Measurements from ENCODE around the gene TEFM.
"Not testable (repeated sequence)": the region's sequence is repeated elsewhere in the genome, so short reads cannot be mapped to it uniquely, and the experiment has no call there.

The TEFM gene

DNA sequence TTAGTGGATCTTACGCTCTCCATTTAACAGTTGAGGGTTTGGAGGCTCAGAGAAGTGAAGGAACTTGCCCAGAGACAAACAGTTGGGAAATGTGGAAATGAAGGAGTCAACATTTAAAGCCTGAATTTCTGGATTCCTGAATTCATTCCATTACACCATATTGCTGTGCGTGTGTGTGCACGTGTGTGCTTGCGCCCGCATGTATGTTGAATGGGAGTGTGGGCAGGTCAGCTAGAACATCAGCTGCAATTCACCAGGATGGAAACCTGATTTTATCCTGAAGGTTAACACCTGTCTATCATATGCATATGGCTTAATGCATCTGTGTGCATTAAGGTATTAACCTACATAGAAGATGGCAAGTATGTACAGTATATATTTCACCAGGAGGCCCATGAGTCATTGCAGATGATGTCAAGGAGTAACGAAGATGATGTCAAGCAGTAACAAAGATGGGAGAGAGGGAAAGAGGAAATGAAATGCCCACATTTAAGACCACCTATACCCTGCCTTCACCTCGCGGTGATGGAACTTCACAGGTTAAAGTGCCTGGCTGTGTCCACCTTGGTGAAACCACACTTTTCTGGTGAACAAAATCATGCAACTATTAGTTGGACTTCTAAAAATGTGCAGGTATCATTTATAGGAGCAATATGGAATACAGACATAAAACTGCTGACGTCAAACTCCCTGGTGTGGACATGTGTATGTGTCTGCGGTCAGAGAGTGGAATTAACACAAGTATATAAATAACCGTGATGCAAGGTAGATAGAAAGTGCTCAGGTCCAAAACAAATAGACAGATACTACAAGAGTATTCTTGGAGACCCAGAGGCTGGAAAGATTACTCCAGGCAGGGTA lies 14.9 kb upstream of the TEFM start:
- DNase-seq (ENCODE audit: low read depth in 2 of 2) = no peak

DNA sequence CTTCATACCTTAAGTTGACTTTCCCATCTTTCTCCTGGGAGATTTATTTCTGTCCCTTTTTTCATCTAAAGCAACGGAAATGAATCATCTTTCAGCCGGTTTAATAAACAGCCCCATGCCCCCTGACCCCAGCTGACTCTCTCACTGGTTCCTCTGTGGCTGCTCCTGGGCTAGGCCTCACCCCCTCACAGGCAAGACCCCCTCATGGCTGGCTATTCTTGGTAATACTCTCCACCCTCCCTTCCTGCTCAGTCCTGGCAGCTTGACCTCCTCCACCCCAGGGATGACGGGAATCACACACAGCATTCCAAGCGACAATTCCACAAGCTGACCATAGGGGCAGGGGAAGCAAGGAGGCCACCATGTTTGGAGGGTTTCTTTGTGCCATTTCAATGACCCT lies 14.2 kb upstream of the TEFM start:
- no peak for DNase-seq (ENCODE audit: low read depth in 2 of 2)

DNA sequence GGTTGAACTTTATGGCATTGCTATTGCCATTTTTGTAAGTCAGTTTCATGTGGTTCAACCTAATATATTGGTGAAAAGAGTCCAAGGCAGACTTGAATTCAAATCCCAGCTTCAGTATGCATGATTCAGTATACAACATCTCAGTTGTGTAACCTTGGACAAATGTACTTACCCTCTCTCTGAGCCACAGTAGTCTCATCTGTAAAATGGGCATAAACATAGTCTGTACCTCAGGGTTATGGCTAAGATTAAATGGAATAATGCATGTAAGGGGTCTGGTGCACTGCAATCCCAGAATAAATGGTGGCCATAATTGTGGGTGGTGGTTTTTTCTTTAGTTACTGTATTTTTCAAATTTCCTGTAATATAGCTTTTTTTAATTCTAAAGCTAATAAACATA lies 11.0 kb upstream of the TEFM start:
- DNase-seq (ENCODE audit: low read depth in 2 of 2) = no peak

- DNase-seq (ENCODE audit: low read depth in 2 of 2) = no peak
Measured at GRCh38 chr17:30915833-30916611, 10.0 kb upstream of the TEFM start.

GRCh38 chr17:30913955-30914354 lies 7.9 kb upstream of the TEFM start:
- no peak for DNase-seq (ENCODE audit: low read depth in 2 of 2)

DNA sequence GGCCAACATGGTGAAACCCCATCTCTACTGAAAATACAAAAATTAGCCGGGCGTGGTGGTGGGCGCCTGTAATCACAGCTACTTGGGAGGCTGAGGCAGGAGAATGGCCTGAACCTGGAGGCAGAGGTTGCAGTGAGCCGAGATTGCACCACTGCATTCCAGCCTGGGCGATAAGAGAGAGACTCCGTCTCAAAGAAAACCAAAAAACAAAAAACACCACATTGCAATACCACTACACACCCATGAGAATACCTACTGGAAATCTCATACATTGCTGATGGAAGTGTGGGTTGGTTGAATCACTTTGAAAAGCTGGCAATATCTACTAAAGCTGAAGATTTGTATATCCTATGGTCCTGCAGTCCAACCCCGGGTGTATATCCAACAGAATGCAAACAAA lies 4.1 kb upstream of the TEFM start:
- not testable (repeated sequence) for DNase-seq (ENCODE audit: low read depth in 2 of 2)

DNA sequence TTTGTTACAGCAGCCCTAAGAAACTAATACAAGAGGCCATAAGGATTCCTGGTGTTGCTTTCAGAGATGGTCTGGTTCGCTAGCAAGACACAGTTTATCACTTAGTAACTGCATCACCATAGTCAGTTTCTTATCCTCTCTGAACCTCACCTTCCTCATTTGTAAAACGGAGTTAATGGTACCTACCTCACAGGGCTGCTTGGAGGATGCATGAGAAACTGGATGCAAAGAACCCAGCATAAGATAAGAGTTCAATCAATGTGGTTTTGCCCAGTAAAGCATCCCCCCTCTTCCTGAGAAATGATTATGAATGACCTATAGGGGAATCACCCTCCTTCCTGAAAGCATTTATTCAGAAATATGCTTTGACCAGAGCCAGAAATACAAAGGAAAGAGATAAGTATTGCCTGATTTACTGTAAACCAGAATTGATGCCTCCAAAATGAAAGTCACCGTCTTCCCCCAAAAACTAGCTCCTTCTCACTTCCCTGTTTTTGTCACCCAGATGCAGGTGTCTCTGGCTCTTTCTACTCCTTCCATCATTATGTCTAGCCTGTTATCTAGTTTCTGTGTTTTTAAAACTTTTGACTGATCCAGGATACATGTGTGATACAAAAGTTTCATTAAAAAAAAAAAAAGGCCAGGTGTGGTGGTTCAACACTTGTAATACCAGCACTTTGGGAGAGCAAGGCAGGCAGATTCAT lies 2.8 kb upstream of the TEFM start:
- DNase-seq (ENCODE audit: low read depth in 2 of 2) = no peak

- DNase-seq (ENCODE audit: low read depth in 2 of 2) = no peak
Measured at GRCh38 chr17:30905742-30906100, 317 bp downstream of the TEFM start.

- DNase-seq (ENCODE audit: low read depth in 2 of 2) = no peak
Measured at GRCh38 chr17:30897311-30897710, 8.7 kb downstream of the TEFM start.

DNA sequence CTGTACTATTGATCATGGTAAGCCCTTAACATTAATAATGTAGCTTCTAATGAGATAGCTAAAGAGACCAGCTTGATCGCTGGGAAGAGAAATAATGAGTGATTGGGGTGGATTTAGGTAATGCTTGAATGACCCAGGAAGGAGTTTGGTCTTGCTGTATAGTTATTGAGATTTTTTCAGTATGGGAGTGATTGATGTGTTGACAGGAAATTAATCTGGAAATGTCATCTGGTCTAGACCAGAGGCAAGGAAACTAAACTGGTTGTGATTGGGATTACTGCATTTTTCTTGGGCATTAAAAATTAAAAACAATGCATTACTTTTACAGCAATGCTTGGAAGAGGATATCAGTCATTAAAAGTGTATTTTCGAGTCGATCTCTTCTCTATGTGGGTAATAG lies 11.8 kb downstream of the TEFM start:
- DNase-seq (ENCODE audit: low read depth in 2 of 2) = no peak

DNA sequence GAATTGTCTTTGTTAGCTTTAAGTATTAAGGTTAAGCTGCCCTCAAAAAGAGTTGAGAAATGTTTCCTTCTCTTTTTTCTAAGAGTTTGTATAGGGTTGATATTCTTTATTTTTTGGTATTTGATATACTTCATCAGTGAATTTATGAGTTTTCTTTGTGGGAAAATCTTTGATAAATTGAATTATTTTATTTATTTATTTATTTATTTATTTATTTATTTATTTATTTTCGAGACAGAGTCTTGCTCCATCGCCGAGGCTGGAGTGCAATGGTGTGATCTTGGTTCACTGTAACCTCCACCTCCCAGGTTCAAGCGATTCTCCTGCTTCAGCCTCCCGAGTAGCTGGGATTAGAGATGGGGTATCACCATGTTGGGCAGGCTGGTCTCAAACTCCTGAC lies 19.9 kb downstream of the TEFM start:
- DNase-seq (ENCODE audit: low read depth in 2 of 2) = no peak

GRCh38 chr17:30869005-30869404 lies 37.0 kb downstream of the TEFM start:
- DNase-seq (ENCODE audit: low read depth in 2 of 2) = no peak

- DNase-seq (ENCODE audit: low read depth in 2 of 2) = no peak
Measured at GRCh38 chr17:30864636-30865035, 41.4 kb downstream of the TEFM start.

GRCh38 chr17:30858556-30859250 lies 47.3 kb downstream of the TEFM start:
- no peak for DNase-seq (ENCODE audit: low read depth in 2 of 2)

- DNase-seq (ENCODE audit: low read depth in 2 of 2) = no peak
Measured at GRCh38 chr17:30854146-30854545, 51.9 kb downstream of the TEFM start.
